Brain microvascular endothelial cell (primary cell): ENCODE data around the gene ARHGEF7.
A peak's percentile ranks its signal among the peaks of the same experiment; 100 is the strongest.

Experiments used
- DNase-seq: peaks from one replicate; pipeline ENCODE4 v3.0.0-alpha.2; 2020
- H3K27ac ChIP-seq: fragments of 250-450 bp; sonication (Bioruptor Pico); 2 replicates; pipeline ENCODE4 v1.5.1; 2020; ENCODE audit warnings: mild to moderate bottlenecking, moderate library complexity
- H3K27me3 ChIP-seq: fragments of 250-450 bp; sonication (Bioruptor Pico); replicated peaks from 2 replicates; pipeline ENCODE4 v1.5.1; 2020; ENCODE audit warnings: mild to moderate bottlenecking
- H3K36me3 ChIP-seq: fragments of 250-450 bp; sonication (Bioruptor Pico); replicated peaks from 2 replicates; pipeline ENCODE4 v1.5.1; 2020; ENCODE audit warnings: mild to moderate bottlenecking
- H3K4me3 ChIP-seq: 2 replicates; pipeline ENCODE4 v1.5.1; 2011; ENCODE audit warnings: low read depth, mild to moderate bottlenecking, control low read depth, low read length, moderate library complexity
- in situ Hi-C: cut with HindIII; loops from 2 replicates; pipeline ENCODE4 v1.10.0; 2017; ENCODE audit warnings: low sequenced_read_pairs, low pct_ligation_motif_present
- TF ChIP-seq, protein P1 (sequence below): IDR thresholded peaks from 2 replicates; pipeline ENCODE4 v1.5.1; 2011; ENCODE audit warnings: low read depth, mild to moderate bottlenecking, moderate library complexity, low read length, control low read depth, inconsistent platforms; ENCODE audit errors: missing control alignments

The ARHGEF7 gene

DNA sequence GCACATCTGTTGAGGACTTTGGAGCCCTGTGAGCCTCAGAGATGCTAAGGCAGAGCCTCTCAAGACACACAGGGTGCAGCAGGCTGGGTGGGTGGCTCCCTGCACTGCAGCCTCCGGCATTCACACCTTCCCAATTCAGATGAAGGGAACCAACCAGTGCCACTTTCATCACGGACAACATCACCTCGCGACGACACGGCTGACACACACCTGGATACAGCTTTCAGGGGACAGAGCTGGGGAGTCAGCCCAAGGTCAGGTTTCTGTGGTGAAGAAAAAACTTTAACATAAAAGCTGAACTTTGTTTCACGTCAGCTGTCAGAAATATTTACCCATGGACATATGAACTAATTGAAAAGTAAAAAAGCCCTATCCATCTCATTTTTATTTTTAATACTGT, 24.9 kb upstream of the ARHGEF7 start:
- in situ Hi-C loops: no loop called here
- TF ChIP-seq, protein P1, sequence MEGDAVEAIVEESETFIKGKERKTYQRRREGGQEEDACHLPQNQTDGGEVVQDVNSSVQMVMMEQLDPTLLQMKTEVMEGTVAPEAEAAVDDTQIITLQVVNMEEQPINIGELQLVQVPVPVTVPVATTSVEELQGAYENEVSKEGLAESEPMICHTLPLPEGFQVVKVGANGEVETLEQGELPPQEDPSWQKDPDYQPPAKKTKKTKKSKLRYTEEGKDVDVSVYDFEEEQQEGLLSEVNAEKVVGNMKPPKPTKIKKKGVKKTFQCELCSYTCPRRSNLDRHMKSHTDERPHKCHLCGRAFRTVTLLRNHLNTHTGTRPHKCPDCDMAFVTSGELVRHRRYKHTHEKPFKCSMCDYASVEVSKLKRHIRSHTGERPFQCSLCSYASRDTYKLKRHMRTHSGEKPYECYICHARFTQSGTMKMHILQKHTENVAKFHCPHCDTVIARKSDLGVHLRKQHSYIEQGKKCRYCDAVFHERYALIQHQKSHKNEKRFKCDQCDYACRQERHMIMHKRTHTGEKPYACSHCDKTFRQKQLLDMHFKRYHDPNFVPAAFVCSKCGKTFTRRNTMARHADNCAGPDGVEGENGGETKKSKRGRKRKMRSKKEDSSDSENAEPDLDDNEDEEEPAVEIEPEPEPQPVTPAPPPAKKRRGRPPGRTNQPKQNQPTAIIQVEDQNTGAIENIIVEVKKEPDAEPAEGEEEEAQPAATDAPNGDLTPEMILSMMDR: no peak
- no peak for DNase-seq

DNA sequence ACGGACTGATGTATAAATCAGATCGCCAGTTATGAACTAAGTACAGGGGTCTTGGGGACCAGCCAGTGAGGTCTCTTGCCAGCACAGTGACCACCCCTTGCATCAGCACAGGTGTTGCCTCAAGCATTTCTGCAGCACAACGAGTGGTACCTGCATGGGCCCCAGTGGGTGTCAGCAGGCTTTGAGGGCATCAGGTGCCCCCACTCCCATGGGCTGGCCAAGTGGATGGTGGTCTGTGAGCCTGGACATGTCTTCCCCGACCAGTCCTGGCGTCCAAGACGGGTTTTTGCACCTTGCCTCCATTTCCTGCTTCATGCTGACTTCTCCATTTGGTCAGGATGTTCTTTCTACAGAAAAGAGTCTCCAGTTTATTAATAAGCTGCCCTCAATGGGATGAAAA, 22.4 kb upstream of the ARHGEF7 start:
- Histone ChIP-seq H3K4me3 (no peak overlapping the region), H3K27ac (no peak overlapping the region), H3K36me3 (no peaks in the 10 kb centered on the region), H3K27me3 (peaks cover 6% of the 10 kb centered on the region)
- in situ Hi-C loops: no loop called here
- TF ChIP-seq, protein P1: no peak
- no peak for DNase-seq

More for the DNA sequence above, 24.9 kb upstream of the ARHGEF7 start:
- H3K27me3 ChIP-seq: peaks cover 2% of the 10 kb centered on the region
- H3K36me3 ChIP-seq: no peaks in the 10 kb centered on the region
- no peak overlapping the region for H3K4me3 ChIP-seq
- H3K27ac ChIP-seq: no peak overlapping the region

DNA sequence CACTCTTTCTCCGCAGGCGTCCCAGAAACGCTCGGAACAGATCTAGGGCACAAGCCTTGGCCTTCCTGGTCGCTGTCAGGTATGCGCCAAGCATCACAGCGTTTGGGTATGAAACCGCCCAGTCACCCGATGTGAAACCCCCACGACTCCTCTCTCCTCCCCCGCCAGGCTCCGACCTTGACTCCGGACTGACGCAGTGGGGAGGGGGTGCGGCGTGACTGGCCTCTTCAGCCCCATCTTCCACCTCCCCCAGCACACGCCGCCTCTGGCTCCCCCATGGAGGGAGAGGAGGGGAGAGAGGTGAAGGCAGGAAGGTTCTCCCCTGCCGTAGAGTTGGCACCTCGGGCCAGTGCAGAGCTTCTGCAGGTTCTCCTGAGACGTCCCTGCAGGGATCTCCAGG, 22.0 kb upstream of the ARHGEF7 start:
- H3K27me3 ChIP-seq: peaks cover 6% of the 10 kb centered on the region
- H3K27ac ChIP-seq: no peak overlapping the region
- TF ChIP-seq, protein P1: no peak
- no peaks in the 10 kb centered on the region for H3K36me3 ChIP-seq
- no peak for DNase-seq
- in situ Hi-C loops: no loop called here
- no peak overlapping the region for H3K4me3 ChIP-seq

DNA sequence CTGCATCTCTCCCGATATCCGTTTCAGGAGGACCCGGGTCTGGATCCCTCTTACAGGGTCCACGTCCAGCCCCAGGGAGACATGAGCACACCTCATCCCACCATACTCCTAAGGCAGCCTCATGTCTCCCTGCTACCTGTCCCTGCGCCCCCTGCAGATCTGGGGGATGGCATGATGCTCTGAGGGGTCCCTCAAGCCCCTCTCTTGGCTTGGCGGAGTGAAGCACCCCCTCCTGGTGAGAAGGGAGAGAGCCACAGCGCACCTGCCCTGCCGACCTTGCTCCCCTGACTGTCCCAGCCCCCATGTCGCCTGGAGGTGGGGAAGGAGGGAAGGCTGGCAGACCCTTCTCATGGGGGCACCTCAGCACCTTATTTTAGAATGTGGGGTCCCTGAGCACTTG, 21.5 kb upstream of the ARHGEF7 start:
- Histone ChIP-seq H3K36me3 (no peaks in the 10 kb centered on the region), H3K27me3 (peaks cover 6% of the 10 kb centered on the region), H3K4me3 (no peak overlapping the region), H3K27ac (no peak overlapping the region)
- TF ChIP-seq, protein P1: peak; percentile 7
- in situ Hi-C loops: no loop called here
- DNase-seq: no peak

DNA sequence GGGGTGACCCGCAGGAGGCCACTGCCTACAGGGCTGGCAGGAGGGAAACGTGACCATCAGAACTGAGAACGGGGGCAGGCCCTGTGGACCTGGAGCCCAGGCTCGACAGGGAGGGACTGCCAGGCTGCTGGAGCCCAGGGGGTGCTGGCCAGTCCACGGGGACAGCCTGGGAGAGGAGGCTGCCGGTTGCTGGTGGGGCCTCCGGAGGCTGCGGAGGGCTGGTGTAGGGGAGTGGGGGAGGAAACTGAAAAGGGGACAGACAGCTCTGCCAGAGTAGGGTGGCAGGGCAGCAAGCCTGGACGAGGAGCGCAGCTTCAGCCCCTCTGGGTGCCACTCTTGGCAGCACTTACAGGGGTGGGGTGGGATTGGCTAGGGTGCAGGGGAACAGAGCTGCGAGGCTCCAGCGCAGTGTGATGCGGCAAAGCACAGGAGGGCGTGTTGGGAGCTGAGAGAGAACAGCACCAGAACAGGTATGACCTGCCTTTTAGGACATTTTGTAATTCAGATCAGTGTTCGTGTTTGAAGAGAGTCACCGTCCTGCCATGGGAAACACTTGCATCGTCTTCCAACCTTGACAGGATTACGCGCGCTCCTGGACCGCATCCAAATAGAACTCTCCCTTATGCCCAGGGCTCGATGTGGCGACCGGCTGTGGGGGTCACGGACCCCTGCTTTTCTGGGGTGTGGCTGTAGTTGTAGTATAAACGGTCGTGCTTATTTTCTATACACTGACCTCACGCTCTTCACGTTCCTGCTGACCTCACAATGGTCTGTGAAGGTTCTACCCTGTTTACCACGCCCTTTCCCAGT, 19.9 kb upstream of the ARHGEF7 start:
- peaks cover 6% of the 10 kb centered on the region for H3K27me3 ChIP-seq
- in situ Hi-C loops: no loop called here

More for the DNA sequence above, 19.9 kb upstream of the ARHGEF7 start:
- TF ChIP-seq, protein P1: no peak
- Histone ChIP-seq H3K4me3 (no peak overlapping the region), H3K36me3 (no peaks in the 10 kb centered on the region), H3K27ac (no peak overlapping the region)
- no peak for DNase-seq
